K562 (cell line): ENCODE measurements around the gene RNF41. TPM values are rescaled to one million over a fixed set of nuclear protein-coding genes. Genes with fewer than 3 reads are reported as not detected.

ENCODE experiments used
- polyA plus RNA-seq, 8 experiments: library from polyadenylated mRNA; depleted of rRNA in 4 of 8; stranded (reverse) in 5 of 8; unstranded in 3 of 8; fragments of >200 nt; fragmentation: Nextera tagmentation in 2 of 8; fragmentation: Illumina TruSeq in 1 of 8; extraction: Ambion mirVana in 2 of 8; extraction: Trizol in 1 of 8; gene quantifications; 2 replicates each; pipeline versions ENCODE4 v1.2.1 to v1.2.3, GENCODE V29; 2011 to 2014; ENCODE audit warnings: inconsistent platforms in 1 of 8, missing spikeins in 1 of 8
- total RNA-seq, 7 experiments: library from RNA; depleted of rRNA in 6 of 7; stranded (reverse); fragments of >200 nt in 6 of 7; fragmentation: Illumina TruSeq in 2 of 7; extraction: Trizol in 2 of 7; gene quantifications; 2 replicates each; pipeline versions ENCODE4 v1.2.1 to v1.2.3, GENCODE V29; 2011 to 2021; ENCODE audit warnings: low replicate concordance in 1 of 7
- TF ChIP-seq, protein P1 (sequence below), 2 experiments: fragments of 450-650 bp in 1 of 2; sonication (generic) in 1 of 2; formaldehyde crosslinking in 1 of 2; IDR thresholded peaks; 2 replicates each; pipeline versions ENCODE4 v1.7.1 to v1.9.0; 2016 to 2022; ENCODE audit warnings: inconsistent platforms in 1 of 2, mild to moderate bottlenecking in 1 of 2, missing genetic modification reagents in 1 of 2

Gene RNF41
- total and polyA plus RNA-seq, 9 of the 15 experiments (the other 6 are each of a cell fraction or from before 2014, with no cell fraction given), result 28.2 to 46.8 (median 33.8) TPM

DNA sequence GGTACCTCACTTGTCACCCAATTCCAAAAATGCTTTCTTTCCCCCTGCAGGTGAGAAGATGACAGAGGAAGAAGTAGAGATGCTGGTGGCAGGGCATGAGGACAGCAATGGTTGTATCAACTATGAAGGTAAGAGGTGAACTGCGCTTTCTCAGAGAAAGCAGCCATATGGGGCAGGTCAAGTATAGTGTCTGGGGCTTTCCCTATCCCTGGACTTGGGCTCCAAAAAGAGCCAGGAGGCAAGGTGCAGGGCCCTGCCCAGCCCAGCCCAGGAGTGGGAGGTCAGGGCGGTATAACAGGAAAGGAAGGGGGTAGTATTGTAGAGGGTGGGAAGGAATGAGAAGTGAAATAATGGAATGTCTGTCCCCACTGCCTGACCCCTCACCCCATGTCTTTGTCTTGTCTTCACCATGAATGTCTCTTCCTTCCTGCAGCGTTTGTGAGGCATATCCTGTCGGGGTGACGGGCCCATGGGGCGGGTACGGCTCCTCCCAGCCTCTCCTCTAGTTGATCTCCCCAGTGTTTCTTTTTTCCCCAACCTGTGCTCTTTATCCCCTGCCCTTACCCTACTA lies 61.4 kb downstream of the RNF41 start (continued):
- TF ChIP-seq, protein P1, sequence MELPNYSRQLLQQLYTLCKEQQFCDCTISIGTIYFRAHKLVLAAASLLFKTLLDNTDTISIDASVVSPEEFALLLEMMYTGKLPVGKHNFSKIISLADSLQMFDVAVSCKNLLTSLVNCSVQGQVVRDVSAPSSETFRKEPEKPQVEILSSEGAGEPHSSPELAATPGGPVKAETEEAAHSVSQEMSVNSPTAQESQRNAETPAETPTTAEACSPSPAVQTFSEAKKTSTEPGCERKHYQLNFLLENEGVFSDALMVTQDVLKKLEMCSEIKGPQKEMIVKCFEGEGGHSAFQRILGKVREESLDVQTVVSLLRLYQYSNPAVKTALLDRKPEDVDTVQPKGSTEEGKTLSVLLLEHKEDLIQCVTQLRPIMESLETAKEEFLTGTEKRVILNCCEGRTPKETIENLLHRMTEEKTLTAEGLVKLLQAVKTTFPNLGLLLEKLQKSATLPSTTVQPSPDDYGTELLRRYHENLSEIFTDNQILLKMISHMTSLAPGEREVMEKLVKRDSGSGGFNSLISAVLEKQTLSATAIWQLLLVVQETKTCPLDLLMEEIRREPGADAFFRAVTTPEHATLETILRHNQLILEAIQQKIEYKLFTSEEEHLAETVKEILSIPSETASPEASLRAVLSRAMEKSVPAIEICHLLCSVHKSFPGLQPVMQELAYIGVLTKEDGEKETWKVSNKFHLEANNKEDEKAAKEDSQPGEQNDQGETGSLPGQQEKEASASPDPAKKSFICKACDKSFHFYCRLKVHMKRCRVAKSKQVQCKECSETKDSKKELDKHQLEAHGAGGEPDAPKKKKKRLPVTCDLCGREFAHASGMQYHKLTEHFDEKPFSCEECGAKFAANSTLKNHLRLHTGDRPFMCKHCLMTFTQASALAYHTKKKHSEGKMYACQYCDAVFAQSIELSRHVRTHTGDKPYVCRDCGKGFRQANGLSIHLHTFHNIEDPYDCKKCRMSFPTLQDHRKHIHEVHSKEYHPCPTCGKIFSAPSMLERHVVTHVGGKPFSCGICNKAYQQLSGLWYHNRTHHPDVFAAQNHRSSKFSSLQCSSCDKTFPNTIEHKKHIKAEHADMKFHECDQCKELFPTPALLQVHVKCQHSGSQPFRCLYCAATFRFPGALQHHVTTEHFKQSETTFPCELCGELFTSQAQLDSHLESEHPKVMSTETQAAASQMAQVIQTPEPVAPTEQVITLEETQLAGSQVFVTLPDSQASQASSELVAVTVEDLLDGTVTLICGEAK (IDR thresholded peaks at IDR 0.05), result no peak
- TF ChIP-seq, protein P1 (CRISPR knock-in tag; IDR thresholded peaks at IDR 0.05), result 0 out of 2 replicates have a peak, but pooled peaks have one; percentile 28
